ENCODE results near the gene TRIM46. TPM values are rescaled to one million over a fixed set of nuclear protein-coding genes. Genes with fewer than 3 reads are reported as not detected.
"Not testable (repeated sequence)": the region's sequence is repeated elsewhere in the genome, so short reads cannot be mapped to it uniquely, and the experiment has no call there.

The TRIM46 gene
- total RNA-seq, 1 donor from 2014 or later, result 13.2 TPM

GRCh38 chr1:155209312-155209721, 35.7 kb downstream of the TRIM46 start:
- Mint-ChIP-seq H3K27me3 (ENCODE audit: low read depth, unreplicated experiment) (no peaks in the 10 kb centered on the region), H3K36me3 (ENCODE audit: low read depth, unreplicated experiment) (peaks cover 6% of the 10 kb centered on the region), H3K4me1 (ENCODE audit: low read depth, unreplicated experiment) (peaks cover 10% of the 10 kb centered on the region), H3K9me3 (ENCODE audit: unreplicated experiment) (no peaks in the 10 kb centered on the region), H3K4me3 (ENCODE audit: unreplicated experiment) (peak overlapping the region; percentile 92), H3K27ac (ENCODE audit: unreplicated experiment) (peak overlapping the region; percentile 98)
- Histone ChIP-seq H3K4me1 (ENCODE audit: insufficient read depth, low read length) (peaks cover 20% of the 10 kb centered on the region), H4K20me1 (ENCODE audit: insufficient read depth, low read length) (peaks cover 13% of the 10 kb centered on the region), H3K27me3 (ENCODE audit: insufficient read depth, low read length) (no peaks in the 10 kb centered on the region), H3K36me3 (ENCODE audit: insufficient read depth, low read length) (no peaks in the 10 kb centered on the region), H3K79me2 (ENCODE audit: insufficient read depth, low read length) (peaks cover 21% of the 10 kb centered on the region), H3K9me3 (ENCODE audit: insufficient read depth, low read depth, low read length) (no peaks in the 10 kb centered on the region), H2AFZ (ENCODE audit: low read depth, low read length) (peak overlapping the region; percentile 92), H3K27ac (ENCODE audit: low read depth, low read length) (peak overlapping the region; percentile 99), H3K9ac (ENCODE audit: low read length) (peak overlapping the region; percentile 100), H3K4me3 (ENCODE audit: insufficient read depth, low read depth, low read length) (peak overlapping the region; percentile 100), H3K4me2 (ENCODE audit: low read length) (peak overlapping the region; percentile 96)
- no peak for TF ChIP-seq EZH2 (IDR thresholded peaks at IDR 0.05; ENCODE audit: insufficient read depth, low read length)
- TF ChIP-seq, protein P1, sequence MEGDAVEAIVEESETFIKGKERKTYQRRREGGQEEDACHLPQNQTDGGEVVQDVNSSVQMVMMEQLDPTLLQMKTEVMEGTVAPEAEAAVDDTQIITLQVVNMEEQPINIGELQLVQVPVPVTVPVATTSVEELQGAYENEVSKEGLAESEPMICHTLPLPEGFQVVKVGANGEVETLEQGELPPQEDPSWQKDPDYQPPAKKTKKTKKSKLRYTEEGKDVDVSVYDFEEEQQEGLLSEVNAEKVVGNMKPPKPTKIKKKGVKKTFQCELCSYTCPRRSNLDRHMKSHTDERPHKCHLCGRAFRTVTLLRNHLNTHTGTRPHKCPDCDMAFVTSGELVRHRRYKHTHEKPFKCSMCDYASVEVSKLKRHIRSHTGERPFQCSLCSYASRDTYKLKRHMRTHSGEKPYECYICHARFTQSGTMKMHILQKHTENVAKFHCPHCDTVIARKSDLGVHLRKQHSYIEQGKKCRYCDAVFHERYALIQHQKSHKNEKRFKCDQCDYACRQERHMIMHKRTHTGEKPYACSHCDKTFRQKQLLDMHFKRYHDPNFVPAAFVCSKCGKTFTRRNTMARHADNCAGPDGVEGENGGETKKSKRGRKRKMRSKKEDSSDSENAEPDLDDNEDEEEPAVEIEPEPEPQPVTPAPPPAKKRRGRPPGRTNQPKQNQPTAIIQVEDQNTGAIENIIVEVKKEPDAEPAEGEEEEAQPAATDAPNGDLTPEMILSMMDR (IDR thresholded peaks at IDR 0.05; ENCODE audit: insufficient read depth, low read depth, low read length), result no peak
- no peak for FAIRE-seq
- no peak for DNase-seq (ENCODE audit: low read depth)

DNA sequence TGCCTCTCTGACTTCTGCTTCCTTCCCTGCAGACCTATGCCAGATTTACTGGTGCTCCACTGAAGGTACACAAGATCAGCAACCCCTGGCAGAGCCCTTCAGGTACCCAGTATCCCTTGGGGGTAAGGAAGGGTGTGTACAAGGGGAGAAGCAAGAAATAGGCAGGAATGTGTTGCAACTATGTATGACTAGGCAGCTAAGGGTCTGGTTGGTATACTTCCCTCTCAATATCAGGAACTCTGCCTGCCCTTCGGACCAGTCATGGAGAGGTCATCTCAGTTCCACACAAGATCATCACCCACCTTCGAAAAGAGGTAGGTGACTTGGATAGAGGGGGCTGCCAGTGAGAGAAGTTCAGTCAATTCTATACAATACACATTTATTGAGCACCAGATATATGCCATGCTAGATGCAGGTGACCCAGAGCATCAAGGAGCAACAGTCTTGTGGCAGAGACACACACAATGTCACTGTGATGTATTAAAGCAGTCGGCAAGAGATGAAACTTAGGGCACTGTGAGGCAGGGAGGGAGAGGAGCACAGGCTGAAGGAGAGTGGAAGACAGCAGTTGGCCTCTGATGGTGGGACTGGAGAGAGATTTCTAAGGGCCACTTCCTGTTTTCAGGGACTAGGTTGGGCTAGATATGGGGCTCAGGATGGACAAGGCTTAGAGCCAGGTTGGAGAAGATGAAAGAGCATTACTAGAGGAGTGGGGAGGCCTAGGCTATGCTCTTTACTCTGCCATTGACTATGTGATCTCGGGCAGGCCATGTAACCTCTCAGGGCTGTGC, 36.9 kb downstream of the TRIM46 start:
- no peaks in the 10 kb centered on the region for H3K27me3 Mint-ChIP-seq (ENCODE audit: low read depth, unreplicated experiment)
- peak overlapping the region; percentile 92 for H3K4me3 Mint-ChIP-seq (ENCODE audit: unreplicated experiment)
- no peaks in the 10 kb centered on the region for H3K27me3 ChIP-seq (ENCODE audit: insufficient read depth, low read length)
- H3K36me3 Mint-ChIP-seq (ENCODE audit: low read depth, unreplicated experiment), result peaks cover 7% of the 10 kb centered on the region
- H3K4me2 ChIP-seq (ENCODE audit: low read length), result no peak overlapping the region
- H3K36me3 ChIP-seq (ENCODE audit: insufficient read depth, low read length), result no peaks in the 10 kb centered on the region
- H2AFZ ChIP-seq (ENCODE audit: low read depth, low read length), result no peak overlapping the region
- H3K27ac Mint-ChIP-seq (ENCODE audit: unreplicated experiment), result peak overlapping the region; percentile 44
- H3K4me3 ChIP-seq (ENCODE audit: insufficient read depth, low read depth, low read length), result no peak overlapping the region
- peak overlapping the region; percentile 25 for H3K27ac ChIP-seq (ENCODE audit: low read depth, low read length)
- H3K4me1 Mint-ChIP-seq (ENCODE audit: low read depth, unreplicated experiment), result peaks cover 11% of the 10 kb centered on the region
- peaks cover 19% of the 10 kb centered on the region for H3K79me2 ChIP-seq (ENCODE audit: insufficient read depth, low read length)
- TF ChIP-seq, protein P1 (IDR thresholded peaks at IDR 0.05; ENCODE audit: insufficient read depth, low read depth, low read length), result no peak
- TF ChIP-seq EZH2 (IDR thresholded peaks at IDR 0.05; ENCODE audit: insufficient read depth, low read length), result no peak
- FAIRE-seq (no peak), DNase-seq (ENCODE audit: low read depth) (no peak)
- no peak overlapping the region for H3K9ac ChIP-seq (ENCODE audit: low read length)
- peaks cover 8% of the 10 kb centered on the region for H4K20me1 ChIP-seq (ENCODE audit: insufficient read depth, low read length)
- H3K9me3 Mint-ChIP-seq (ENCODE audit: unreplicated experiment), result no peaks in the 10 kb centered on the region
- H3K9me3 ChIP-seq (ENCODE audit: insufficient read depth, low read depth, low read length), result no peaks in the 10 kb centered on the region
- peaks cover 20% of the 10 kb centered on the region for H3K4me1 ChIP-seq (ENCODE audit: insufficient read depth, low read length)

DNA sequence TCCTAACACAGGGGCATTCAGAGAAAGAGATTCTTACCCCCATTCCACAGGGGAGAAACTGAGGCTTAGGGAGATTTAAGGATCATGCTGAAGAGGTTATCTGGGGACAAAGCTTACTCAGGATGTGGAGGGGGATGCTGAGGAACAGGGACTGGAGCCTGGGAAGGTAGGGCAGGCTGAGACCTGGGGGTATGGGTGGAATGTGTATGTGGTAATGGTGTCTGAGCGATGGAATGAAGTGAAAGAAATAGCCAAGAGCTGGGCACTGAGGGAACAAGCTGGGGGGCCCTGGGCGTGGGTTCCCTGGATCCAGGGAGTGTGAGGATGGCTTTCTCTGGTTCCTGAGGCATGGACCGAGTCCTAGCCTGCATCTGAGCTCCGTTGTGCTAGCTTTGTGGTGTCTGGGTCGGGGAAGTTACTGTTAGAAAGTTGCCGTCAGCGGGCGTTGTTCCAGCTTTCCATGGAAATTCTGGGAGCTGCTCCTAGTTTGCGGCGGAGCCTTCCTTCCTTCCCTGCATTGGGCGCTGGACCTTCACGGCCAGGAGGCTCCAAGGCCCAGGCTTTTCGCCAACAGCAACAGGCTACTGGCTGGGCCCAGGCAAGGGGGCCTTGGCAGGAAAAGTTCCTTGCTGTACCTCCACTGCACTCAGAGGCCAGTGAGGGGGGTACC, 37.9 kb downstream of the TRIM46 start:
- Histone ChIP-seq H3K4me1 (ENCODE audit: insufficient read depth, low read length) (peaks cover 20% of the 10 kb centered on the region), H3K4me2 (ENCODE audit: low read length) (peak overlapping the region; percentile 26), H3K79me2 (ENCODE audit: insufficient read depth, low read length) (peaks cover 12% of the 10 kb centered on the region), H3K27ac (ENCODE audit: low read depth, low read length) (peak overlapping the region; percentile 26), H3K9ac (ENCODE audit: low read length) (peak overlapping the region; percentile 27)
- H4K20me1 ChIP-seq (ENCODE audit: insufficient read depth, low read length); H3K36me3 Mint-ChIP-seq (ENCODE audit: low read depth, unreplicated experiment); H3K9me3 Mint-ChIP-seq (ENCODE audit: unreplicated experiment); H3K9me3 ChIP-seq (ENCODE audit: insufficient read depth, low read depth, low read length); FAIRE-seq; H3K4me1 Mint-ChIP-seq (ENCODE audit: low read depth, unreplicated experiment); H3K4me3 ChIP-seq (ENCODE audit: insufficient read depth, low read depth, low read length); H3K4me3 Mint-ChIP-seq (ENCODE audit: unreplicated experiment); H3K36me3 ChIP-seq (ENCODE audit: insufficient read depth, low read length); H3K27me3 ChIP-seq (ENCODE audit: insufficient read depth, low read length); H3K27me3 Mint-ChIP-seq (ENCODE audit: low read depth, unreplicated experiment); H2AFZ ChIP-seq (ENCODE audit: low read depth, low read length): not testable (repeated sequence)
- H3K27ac Mint-ChIP-seq (ENCODE audit: unreplicated experiment), result peak overlapping the region; percentile 44
- DNase-seq (ENCODE audit: low read depth), result peak; percentile 49

GRCh38 chr1:155212051-155212440, 38.4 kb downstream of the TRIM46 start:
- H3K4me3 Mint-ChIP-seq (ENCODE audit: unreplicated experiment); H3K9ac ChIP-seq (ENCODE audit: low read length); H3K27ac Mint-ChIP-seq (ENCODE audit: unreplicated experiment); FAIRE-seq; H3K27ac ChIP-seq (ENCODE audit: low read depth, low read length); H4K20me1 ChIP-seq (ENCODE audit: insufficient read depth, low read length); H3K27me3 ChIP-seq (ENCODE audit: insufficient read depth, low read length); H3K4me3 ChIP-seq (ENCODE audit: insufficient read depth, low read depth, low read length); H3K4me1 Mint-ChIP-seq (ENCODE audit: low read depth, unreplicated experiment); H3K9me3 ChIP-seq (ENCODE audit: insufficient read depth, low read depth, low read length); H3K36me3 ChIP-seq (ENCODE audit: insufficient read depth, low read length); H3K27me3 Mint-ChIP-seq (ENCODE audit: low read depth, unreplicated experiment); DNase-seq (ENCODE audit: low read depth); H2AFZ ChIP-seq (ENCODE audit: low read depth, low read length); H3K9me3 Mint-ChIP-seq (ENCODE audit: unreplicated experiment); H3K4me2 ChIP-seq (ENCODE audit: low read length); H3K36me3 Mint-ChIP-seq (ENCODE audit: low read depth, unreplicated experiment): not testable (repeated sequence)
- H3K4me1 ChIP-seq (ENCODE audit: insufficient read depth, low read length), result peaks cover 18% of the 10 kb centered on the region
- H3K79me2 ChIP-seq (ENCODE audit: insufficient read depth, low read length), result peaks cover 12% of the 10 kb centered on the region

Measured in astrocyte (in vitro differentiated cells and primary cell).